Retina (tissue), 1 donor: ENCODE results near the gene TRMT1.

ENCODE experiments used
- DNase-seq: peaks from one replicate; pipeline ENCODE4 v3.0.0-alpha.2; 2016

Gene TRMT1

DNA sequence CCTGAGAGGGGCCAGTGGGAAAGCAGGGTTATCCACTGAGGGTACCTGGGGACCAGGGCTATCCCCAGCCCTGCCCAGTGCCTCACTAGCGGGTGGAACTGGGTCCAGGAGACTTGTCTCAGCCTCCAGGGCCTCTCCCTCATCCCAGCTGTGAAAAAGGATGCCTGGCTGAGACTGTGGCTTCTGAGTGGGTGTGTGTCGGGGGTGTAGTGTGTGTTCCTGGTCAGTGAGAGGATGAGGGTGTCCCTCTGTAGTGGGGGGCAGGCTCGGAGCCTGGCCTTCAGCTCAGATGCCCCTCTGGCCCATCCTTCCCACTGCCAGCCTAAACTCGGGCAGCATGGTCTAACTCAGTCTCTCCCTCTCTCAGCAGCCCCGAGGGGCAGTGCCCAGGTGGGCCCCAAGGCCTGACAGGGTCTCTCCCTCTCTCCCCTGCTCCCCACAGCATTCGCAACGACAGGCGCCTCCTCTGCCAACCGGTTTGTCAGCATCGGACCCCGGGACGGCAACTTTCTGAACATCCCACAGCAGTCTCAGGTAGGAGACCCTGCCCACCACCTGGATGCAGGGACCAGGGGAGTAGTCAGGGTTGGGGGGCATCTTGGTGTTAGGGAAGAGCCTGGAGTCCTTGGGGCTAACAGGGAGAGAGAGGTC lies 26.6 kb downstream of the TRMT1 start:
- no peak for DNase-seq

DNA sequence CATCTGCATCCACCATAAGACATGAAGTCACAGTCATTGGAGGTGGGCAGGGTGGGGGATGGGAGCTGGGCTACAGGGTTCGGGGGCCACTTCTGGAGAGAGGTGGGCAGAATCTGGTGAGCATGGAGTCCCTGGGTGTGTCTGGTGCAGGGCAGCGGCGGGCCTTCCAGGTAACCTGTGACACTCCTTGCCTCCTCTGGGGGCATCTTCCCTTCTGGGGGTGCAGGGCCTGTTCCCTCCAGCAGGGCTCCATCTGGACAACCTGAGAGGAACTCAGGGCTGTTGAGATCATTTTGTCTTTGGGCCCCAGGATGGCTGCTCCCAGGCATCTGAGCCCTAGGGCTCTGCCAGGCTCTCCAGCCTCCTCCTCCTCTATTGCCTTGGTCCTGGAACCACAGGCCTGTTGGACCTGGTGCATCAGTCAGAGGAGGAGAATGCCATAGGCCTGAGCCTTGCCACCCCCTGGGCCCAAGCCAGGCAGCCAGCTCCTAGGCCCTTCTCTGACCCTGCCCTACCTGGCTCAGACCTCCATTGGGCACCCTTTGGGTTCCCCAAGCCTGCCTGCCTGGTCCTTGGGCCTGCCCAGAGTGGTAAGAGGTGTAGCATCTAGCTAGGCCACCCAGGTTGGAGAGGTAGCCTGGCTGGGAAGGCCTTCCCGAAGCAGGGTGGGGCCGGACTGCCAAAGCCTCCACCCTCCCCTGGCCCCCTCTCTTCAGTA lies 27.2 kb downstream of the TRMT1 start:
- DNase-seq = no peak

DNA sequence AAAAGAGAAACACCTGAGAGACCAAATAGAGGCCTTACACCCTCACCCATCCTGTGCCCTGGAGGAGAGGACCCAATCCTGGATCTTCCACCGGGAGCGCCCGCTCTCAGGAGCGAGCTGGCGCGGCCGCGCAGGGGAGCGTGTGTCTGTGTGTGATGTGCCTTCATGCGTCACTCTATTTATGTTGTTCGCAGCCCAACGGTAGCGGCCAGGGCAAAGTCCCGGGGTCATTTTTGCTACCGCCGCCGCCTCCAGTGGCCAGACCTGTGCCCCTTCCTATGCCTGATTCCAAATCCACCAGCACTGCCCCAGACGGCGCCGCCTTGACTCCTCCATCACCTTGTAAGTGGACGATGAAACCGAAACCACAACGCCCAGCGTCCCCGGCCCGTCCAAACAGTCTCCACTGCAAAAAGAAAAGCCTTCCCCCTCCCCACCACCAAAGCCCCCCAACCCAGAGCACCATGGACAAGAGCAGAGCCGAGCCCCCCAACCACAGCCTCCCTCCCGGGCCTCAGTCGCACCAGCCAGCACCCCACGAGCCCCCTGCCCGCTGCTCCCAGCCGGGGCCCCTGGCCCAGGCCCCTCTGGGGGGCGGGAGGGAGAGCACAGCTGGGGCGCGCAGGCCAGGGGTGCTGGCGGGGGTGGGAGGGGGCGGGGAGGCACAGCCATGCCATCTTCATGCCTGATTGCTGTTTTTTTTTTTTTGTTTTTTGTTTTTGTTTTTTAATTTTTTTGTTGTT lies 28.6 kb downstream of the TRMT1 start:
- DNase-seq = no peak

DNA sequence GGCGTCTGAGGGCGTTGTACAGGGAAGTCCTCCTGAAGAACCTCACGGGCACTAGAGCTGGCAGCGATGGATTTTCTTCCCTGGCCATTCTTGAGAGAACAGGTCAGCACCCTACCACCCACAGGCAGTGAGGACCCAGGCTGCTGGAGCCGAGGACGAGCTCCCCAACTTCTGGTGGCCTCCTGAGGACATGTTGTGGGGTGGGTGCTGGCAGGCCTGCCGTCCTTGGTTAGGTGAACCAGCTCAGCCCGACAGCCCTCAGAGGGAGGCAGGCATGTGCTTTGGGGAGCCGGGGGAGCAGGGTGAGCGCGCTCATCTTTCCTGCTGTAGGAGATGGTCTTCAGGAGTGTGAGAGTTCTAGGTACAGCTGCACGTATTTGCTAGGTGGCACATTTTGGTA lies 29.2 kb downstream of the TRMT1 start:
- DNase-seq = no peak

DNA sequence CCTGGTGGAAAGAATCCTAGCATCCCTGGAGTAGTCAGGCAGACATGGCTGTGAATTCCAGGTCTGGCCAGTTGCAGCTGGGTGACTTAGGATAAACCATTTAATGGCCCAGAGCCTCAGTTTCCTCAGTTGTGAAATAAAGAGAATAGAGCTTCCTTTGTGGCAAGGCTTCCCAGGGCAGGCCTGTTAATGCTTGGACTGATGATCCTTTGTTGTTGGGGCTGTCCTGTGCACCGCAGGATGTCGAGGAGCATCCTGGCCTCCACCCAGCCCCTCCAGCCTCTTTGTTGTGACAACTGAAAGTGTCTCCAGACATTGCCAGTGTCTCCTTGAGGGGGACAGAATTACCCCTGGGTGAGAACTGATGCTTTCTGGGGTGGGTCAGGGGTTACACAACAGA lies 30.2 kb downstream of the TRMT1 start:
- no peak for DNase-seq

DNA sequence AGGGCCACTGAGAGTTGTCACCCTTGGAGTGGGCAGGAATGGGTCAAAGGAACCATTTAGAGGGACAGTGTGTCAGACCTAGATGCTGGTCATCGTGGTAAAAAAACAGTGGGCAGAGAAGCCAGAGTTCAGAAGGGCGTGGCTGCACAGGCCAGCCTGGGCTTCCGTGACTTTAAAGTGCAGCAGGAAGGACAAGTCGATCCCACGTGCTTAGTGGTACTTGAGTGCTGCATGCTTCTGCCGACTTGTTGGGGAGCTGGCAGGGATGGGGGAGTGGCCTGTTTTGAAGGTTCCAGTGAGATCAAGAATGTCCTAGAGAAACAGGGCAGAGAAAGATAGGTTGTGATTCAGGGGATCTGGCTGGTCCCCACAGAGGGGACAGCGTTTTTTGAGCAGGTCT lies 30.9 kb downstream of the TRMT1 start:
- DNase-seq = no peak

DNA sequence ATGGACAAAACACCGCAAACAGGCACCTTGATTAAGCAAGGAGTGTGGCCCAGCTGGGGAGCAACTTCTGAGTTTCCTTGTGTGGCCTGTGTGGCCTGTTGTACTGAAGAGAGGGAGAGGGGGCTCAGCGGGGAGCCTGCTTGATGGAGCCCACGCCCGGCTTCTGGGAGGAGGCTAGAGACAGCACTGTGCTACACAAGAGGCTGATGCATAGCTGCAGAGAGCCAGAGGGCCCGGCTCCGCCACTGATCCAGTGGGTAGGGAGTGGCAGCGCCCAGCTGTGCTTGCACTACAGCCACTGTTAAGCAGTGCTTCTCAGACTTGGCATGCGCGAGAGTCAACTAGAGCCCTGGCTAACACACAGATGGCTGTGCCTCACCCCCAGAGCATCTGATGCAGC lies 32.9 kb downstream of the TRMT1 start:
- DNase-seq = no peak

DNA sequence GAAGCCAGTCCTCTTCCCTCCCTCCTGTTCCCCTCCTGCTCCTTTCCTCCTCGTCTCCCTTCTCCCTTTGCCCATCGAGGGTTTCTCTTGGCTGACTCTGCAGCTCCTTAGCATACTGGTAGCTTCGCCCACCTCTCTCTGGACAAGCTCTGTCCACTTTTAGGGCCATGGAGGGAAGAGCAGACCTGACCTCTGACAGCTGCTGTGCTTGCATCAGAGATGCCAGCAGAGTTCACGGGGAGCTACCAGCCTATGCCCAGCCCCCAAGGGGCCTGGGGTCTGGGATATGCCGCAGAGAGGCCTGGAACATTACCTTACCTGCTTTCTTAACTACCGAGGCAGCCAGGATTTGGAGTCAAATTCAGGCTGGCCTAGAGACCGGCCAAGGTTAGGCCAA lies 33.5 kb downstream of the TRMT1 start:
- no peak for DNase-seq

DNA sequence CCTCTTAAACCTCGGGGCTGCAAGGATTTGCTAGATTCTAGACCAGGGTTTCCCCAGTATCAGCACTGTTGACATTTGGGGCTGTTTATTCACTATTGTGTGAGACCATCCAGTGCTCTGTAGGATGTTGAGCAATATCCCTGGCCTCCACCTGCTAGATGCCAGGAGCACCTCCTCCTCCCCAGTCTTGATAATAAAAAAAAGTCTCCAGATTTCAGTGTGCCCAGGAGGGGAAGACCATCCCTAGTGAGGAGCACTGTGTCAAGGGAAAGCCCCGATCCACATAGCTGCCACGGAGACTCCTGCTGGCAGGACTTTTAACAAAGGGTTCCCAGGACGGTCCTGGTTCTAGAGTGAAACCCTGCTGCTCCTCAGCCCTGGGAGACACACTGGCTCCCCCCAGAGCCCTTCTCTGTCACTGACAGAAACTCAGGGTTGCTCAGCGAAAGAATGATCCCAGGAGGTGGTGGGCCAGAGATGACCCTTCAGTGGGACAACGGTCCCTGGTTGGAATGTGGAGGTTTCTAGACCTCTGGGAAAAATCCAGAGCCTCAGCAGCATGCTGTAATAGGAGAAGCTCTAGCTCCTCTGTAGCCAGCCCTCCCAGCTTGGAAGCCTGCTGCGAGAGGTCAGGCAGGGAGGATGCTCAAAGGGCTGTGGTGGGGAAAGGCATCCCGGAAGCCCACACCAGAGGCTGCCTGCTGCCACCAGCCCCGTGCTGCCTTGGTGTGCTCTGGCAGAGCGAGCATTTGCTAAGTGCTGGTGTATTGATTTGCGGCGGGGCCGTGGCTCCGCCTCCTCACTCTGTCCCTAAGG lies 34.1 kb downstream of the TRMT1 start:
- DNase-seq = peak; percentile 79

DNA sequence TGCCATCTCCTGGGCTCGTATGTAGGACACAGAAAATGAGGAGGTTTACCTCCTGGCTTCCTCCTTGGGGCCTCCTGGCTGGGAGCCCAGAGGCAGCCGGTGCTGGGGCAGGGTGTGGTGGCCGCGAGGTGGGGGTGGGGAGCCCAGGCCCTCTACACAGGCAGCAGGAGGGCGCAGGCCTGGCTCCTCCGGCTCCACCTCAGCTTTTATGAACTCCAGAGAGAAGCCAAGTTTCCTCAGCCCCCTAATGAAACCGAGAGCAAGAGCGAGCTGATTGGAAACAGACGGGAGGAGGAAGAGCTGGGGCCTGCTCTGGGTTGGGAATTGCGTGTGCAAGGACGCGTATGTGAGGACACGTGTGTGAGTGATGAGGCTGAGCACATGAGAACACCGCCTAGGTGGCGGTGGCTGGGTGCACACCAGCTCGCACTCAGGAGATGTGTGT lies 37.0 kb downstream of the TRMT1 start:
- no peak for DNase-seq

DNA sequence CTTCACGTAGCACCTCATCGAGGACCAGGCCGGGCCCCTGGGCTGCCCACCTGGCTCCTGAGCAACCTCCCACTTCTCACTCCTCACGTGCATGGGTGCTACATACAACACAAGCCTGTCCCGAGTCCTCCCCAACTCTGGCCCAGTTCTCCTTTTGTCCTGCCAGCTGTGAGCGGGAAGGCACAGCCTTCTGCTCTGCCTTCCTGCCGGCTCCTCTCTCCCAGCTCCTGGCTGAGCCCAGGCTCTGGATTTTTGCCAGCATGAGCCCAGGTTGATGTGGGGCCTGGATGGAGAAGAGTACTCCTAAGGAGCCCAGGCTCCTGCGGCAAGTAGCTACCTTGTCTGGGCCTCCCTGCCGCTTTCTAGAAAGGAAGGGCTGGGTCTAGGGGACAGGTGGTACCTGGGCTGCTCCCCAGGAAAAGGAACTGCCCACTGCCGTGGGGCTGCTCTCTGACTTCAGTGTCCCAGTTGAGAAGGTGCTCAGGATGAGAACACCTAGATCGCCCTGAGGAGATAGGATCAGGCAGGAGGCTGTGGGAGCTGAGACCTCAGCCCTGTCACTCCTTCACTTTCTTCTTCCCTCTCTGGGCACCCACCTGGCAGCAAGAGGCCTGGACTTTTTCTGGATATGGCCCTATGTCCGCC lies 37.5 kb downstream of the TRMT1 start:
- no peak for DNase-seq

DNA sequence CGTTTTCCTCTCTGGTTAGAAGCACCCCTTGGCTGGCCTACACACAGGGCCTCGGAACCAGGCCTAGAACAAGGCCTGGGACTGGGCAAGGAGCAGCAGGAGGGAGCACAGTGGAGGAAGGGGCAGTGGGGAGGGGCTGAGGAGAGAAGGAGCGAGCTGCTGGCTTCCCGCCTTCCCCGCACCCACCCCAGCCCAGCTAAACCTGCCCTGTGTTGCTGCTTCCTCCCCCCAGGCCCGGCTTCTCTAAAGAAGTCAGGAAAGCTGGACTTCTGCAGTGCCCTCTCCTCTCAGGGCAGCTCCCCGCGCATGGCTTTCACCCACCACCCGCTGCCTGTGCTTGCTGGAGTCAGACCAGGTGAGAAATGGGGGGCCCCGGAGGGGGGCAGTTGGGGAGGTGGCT lies 38.2 kb downstream of the TRMT1 start:
- DNase-seq = no peak

DNA sequence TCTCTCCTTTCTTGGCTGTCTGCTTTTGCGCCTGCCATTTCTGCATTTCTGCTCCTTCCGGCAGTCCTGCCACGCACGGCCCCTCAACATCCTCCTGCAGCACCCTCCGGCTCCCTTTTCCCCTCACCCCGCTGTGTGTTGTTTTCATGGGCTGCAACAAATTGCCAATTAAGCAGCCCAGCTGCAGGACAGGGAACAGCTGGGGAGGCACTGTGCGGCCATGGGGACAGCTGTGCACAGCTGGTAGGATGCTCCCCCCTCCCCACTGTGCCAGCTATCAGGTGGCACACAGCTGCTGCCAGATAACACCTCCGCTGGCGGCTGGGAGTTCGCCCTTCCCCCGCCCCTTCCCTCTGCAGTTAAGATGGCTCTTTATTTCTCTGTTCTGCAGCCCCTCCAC lies 39.3 kb downstream of the TRMT1 start:
- peak; percentile 51 for DNase-seq

DNA sequence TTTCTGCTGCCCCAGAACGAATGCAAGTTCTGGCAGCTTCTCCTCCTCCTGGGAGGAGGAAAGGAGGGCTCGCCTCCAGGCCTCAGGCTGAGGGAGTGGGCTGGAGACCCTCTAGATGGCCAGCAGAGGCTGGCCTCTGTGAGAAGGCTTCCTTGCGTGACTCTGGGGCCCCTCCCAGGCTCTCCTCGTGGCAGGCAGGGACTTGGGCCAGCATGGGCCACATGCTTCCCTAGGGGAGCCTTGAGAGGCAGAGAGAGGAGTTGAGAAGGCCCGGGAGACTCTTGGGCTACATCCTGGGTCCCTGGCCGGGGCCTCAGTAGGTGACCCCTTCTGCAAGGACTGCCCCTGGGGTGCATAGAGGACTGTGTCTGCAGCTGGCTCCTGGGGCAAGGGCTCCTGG lies 39.8 kb downstream of the TRMT1 start:
- DNase-seq = no peak

DNA sequence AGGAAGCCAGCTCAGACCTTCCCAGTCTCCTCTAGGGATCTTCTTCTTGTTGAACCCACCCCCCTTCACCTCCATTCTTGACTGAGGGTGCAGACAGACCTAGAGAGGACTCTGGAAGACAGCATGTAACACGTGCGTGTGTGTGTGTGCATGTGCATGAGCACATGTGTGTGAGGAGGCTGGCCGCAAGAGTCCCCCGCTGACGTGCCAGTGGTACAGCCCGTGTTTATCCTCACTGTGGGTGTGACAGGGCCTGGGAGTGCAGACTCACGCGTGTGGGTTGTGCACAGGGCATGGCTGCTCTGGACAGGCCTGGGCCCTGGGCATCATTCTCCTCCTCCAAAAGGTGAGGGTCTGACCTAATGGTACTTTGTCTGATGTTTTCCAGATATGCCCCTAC lies 40.2 kb downstream of the TRMT1 start:
- no peak for DNase-seq

DNA sequence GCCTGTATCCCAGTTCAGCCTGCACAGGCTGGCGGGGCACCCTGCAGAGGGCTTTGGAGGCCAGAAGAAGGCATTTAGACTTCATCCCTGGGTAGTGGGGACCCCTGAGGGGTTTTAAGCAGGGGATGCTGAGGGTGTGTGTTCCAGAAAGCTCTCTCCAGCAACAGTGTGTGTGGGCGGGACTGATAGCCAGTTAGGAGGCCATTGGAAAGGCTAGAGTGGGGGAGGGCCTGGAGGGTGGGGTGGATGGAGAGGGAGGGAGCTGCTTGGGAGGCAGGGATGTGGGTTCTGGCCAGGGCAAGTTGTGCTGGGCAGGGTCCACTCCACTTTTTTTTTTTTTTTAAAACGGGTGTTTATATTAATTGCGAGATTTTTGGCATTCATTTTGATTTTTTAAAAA lies 42.2 kb downstream of the TRMT1 start:
- DNase-seq = no peak

DNA sequence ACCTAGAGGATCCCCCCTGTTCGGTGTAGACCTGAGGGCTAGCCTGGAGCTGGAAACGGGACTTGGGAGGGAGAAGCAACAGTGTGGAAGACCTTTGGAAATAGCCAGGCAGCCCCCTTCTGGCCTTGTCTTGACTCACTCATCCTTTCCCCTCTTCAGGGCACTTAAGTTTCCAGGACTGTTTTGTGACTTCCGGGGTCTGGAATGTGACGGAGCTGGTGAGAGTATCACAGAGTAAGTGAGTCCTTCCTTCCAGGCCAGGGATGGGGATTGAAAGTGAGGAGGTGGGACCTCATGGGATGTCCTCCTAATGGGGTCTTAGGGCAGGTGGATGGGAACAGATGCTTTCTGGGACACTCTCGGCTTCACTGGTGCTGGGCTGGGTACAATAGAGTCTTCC lies 43.3 kb downstream of the TRMT1 start:
- no peak for DNase-seq

DNA sequence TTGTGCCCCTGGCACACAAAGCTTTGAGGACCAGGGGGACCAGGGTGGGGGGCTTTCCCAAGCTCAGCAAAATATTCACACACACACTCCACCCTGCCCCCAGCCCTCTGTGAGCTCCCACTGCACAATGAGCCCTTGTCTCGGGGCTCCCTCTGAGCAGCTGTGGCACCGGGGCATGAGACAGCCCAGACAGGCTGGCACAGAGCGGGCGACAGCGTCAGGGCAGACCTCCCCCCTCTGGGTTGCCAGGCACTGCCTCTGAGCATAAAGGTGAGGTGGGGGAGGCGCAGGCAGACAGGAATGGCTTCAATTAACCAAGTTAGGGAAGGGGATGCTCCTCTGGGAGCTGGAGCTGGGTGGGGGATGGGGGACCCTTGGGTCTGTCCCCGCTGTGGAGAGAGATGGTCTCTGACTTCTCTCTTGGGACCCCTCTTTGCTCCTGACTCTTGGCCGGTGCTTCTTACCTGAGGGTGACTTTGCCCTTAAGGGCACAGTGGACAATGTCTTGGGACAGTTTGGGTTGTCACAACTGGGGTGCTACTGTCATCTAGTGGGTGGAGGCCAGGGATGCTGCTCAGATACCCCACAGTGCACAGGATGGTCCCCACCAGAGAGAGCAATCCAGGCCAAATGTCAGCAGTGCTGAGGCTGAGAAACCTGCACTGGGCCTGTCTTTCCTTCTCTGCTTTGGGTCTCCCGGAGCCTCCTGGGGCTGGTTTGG lies 44.2 kb downstream of the TRMT1 start:
- DNase-seq = no peak

DNA sequence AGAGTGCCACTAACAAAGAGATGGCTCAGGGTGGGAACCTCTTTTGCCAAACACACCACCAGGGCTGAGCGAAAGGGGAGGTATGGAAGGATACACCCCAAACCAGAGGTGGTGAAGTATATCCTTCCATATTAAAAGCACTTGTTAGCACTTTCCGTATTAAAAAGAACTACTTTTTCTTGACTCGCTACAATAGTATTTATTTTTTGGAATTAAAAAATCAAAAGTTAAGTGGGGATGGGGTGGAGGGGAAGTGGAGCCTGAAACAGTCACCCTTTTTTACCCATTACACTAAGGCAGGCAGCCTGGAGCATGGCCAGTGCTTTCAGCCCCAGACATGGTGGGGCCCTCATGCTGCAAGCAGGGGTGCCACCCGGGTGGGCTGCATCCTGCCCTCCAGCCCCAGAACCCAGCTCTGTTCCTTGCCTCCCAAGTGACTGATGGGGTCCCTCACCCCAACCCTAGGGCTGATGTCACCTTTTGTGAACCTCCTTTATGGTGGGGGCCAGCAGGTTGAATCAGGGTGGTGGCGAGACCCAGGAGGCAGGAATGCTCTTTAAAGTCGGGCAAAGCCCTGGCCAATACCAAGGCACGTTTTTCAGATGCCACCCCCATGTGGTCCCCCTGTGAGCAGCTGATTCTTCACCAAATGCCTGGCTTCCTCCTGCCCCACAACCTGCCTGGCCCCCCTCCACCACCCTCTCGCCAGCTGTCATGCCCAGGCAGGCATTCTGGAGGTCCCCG lies 44.9 kb downstream of the TRMT1 start:
- DNase-seq = no peak

DNA sequence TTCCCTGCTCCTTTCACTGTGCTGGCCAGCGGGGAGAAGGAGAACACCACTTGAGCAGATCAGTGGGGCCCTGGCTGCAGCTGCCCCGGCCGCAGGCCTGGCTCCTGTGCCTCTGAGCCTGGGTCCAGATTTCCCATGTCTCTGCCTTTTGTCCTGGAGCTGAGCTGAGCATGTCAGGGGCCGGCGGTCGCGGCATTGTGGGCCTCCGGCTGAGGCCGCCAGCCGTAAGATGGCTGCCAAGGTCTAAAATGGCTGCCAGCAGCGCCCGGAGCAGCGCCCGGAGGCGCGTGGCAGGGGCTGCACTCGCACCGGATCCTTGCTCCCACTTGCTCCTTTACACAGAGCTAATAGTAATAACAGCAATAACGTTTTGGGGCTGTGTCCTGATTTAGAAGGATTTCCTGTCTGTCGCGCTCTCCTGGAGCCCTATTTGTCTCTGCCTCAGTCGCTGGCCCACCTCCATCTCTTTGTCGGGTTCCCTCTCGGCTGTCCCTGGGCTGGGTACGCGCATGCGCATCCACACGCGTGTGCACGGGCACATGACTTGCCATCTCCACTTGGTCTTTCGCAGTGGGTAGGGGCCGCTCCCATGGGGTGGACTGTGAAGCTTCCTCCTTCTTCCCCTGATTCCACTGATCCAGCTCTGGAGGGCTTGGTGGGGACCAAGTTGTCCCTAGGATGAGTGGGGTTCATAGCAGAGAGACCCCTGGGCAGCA lies 46.0 kb downstream of the TRMT1 start:
- DNase-seq = no peak
